Activated CD8-positive, alpha-beta memory T cell treated with anti-CD3 and anti-CD28 coated beads, Interleukin-2, amount 50 U/mL, for 48 hours (primary cell): Measurements from ENCODE around the gene BAD.
"Not testable (repeated sequence)": the region's sequence is repeated elsewhere in the genome, so short reads cannot be mapped to it uniquely, and the experiment has no call there.

Experiments used
- DNase-seq: peaks from one replicate; pipeline ENCODE4 v3.0.0-alpha.2; 2020

The BAD gene

GRCh38 chr11:64255135-64256128 lies 29.0 kb downstream of the BAD start:
- no peak for DNase-seq

GRCh38 chr11:64254326-64254725 lies 30.1 kb downstream of the BAD start:
- no peak for DNase-seq

- DNase-seq: no peak
Observed at GRCh38 chr11:64253481-64253880, 31.0 kb downstream of the BAD start.

GRCh38 chr11:64253043-64253442 lies 31.4 kb downstream of the BAD start:
- no peak for DNase-seq

GRCh38 chr11:64252003-64252872 lies 32.2 kb downstream of the BAD start:
- DNase-seq: no peak

- no peak for DNase-seq
Observed at GRCh38 chr11:64251753-64252002, 32.8 kb downstream of the BAD start.

GRCh38 chr11:64251016-64251752 lies 33.3 kb downstream of the BAD start, which contains the start of gene PLCB3:
TSS of gene PLCB3 (plus strand) at chr11:64251530. CDS start at chr11:64251650, 120 bp downstream.
- peak; percentile 91 for DNase-seq

GRCh38 chr11:64250415-64251015 lies 34.0 kb downstream of the BAD start:
- no peak for DNase-seq

- DNase-seq: no peak
Observed at GRCh38 chr11:64249563-64250414, 34.7 kb downstream of the BAD start.

- no peak for DNase-seq
Observed at GRCh38 chr11:64249038-64249437, 35.4 kb downstream of the BAD start.

GRCh38 chr11:64248578-64248977 lies 35.9 kb downstream of the BAD start:
- no peak for DNase-seq

- no peak for DNase-seq
Observed at GRCh38 chr11:64247729-64248531, 36.5 kb downstream of the BAD start.

- DNase-seq: peak; percentile 90
Observed at GRCh38 chr11:64246871-64247728, 37.4 kb downstream of the BAD start, which contains the start of gene PPP1R14B. TSS of gene PPP1R14B (minus strand) at chr11:64246943. CDS start at chr11:64246673, 270 bp downstream.

- not testable (repeated sequence) for DNase-seq
Observed at GRCh38 chr11:64246621-64246870, 37.9 kb downstream of the BAD start.

- peak; percentile 86 for DNase-seq
Observed at GRCh38 chr11:64245797-64246620, 38.5 kb downstream of the BAD start.

GRCh38 chr11:64245401-64245796 lies 39.1 kb downstream of the BAD start:
- DNase-seq: no peak

- DNase-seq: no peak
Observed at GRCh38 chr11:64244966-64245365, 39.5 kb downstream of the BAD start.

- no peak for DNase-seq
Observed at GRCh38 chr11:64244107-64244506, 40.4 kb downstream of the BAD start.
